UCSD-AML1 (cell line): ENCODE measurements around the gene ARPC4.

ENCODE experiments used
- DNase-seq: peaks from one replicate; lab custom pipeline; 2025; ENCODE audit not compliant: unreplicated experiment; lab: John Stamatoyannopoulos, UW

The ARPC4 gene

DNA sequence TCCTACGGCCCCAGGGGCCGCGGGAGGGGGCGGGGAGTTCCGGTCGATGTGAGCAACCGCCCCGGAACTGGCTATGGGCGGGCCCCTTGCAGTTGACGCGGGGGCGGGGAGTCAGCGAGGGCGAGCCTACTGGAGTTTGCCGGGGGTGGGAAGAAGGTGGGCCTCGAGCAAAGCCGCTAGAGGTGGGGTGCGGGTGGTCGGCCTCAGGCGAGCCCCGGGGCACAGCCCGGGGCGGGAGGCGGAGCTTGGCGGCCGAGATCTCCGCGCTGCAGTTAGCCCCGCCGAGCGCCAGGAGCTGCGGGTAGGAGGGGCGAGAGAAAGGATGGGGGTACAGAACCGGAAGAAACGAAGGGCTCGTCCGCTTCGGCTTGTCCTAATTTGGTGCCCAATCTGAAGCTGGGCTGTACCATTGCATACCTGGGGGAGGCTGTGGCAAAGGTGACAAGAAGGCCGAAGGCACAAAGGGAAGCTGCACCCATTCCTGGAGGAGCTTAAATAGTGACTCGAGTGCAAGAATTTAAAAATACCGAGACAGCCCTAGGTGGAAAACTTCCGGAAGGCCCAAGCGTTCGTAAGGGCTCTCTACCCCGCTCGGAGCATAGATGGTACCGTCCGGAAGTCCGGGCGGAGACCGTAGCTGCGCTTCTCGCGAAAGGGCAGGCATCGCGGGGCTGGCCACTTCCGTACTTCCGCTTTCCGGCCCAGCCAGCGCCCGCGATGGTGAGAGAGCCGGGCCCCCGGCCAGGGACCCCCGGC is at the start of gene ARPC4, which contains the start of gene TADA3:
ARPC4 (plus strand) TSS at position 678 of the 756 bp plus-strand sequence; CDS start at position 718, 40 bp downstream.
TADA3 (minus strand) TSS at position 69 of the 756 bp plus-strand sequence. CDS start 1,007 bp downstream, outside the sequence.
- peak; percentile 96 for DNase-seq

DNA sequence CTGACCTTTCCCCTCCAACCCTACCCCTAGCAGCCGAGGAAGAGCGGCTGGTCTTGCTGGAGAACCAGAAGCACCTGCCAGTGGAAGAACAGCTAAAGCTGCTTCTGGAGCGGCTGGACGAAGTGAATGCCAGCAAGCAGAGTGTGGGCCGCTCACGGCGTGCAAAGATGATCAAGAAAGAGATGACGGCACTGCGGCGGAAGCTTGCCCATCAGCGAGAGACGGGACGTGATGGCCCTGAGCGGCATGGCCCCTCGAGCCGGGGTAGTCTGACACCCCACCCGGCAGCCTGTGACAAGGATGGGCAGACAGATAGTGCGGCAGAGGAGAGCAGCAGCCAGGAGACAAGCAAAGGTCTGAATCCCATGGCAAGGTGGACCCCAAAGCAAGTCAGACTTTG is 49.3 kb upstream of the ARPC4 start:
- DNase-seq, result no peak

DNA sequence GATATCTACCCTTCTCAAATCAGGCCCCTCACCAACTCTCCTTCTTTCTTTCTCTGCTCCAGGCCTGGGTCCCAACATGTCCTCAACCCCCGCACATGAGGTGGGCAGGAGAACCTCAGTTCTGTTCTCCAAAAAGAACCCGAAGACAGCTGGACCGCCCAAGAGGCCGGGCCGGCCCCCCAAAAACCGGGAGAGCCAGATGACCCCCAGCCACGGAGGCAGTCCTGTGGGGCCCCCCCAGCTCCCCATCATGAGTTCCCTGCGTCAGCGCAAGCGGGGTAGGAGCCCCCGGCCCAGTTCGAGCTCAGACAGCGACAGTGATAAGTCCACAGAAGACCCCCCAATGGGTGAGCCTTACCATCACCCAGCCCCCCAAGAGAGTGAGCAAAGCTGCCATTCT is 48.7 kb upstream of the ARPC4 start:
- no peak for DNase-seq

DNA sequence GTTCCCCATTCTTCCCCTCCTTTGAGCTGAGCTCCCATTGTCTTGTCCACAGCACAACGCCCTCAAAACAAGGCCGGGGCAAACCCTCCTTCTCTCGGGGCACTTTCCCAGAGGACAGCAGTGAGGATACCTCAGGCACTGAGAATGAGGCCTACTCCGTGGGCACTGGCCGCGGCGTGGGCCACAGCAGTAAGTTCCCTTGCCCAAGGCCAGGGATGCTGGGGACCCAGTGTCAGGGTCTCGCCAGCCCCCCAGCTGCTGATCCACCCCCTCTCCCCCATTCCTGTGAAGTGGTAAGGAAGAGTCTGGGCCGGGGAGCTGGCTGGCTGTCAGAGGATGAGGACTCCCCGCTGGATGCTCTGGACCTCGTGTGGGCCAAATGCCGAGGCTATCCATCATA is 47.4 kb upstream of the ARPC4 start:
- no peak for DNase-seq

DNA sequence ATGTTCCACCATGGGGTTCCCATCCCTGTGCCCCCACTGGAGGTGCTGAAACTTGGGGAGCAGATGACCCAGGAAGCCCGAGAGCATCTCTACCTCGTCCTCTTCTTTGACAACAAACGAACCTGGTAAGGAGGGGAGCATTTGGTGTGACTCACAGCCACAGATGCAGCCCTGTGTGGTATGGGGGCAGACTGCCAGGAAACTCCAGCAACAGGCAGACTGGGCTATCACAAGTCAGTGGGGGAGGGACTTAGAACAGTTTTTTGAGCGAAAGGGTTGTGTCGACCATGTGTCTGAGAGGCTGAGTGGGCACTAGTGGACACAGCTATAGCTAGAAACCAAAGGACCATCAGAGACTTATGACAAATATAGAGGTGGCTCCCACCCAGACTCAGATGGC is 46.6 kb upstream of the ARPC4 start:
- no peak for DNase-seq

DNA sequence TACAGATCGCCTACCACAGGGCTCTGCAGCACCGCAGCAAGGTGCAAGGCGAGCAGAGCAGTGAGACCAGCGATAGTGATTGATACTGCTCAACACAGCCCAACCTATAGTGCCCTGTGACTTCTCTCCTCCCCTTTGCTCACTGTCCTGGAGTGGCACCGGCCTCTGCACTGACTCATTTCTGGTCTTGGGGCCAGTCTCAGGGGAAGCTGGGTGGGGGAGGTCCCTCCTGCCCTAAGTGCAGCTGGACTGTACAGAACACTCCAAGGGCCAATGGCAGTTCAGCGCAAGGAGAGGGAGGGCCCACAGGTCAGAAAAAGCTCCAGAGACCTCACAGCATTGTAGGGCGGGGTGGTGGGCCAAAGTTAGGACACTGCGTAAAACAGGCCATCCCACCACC is 45.6 kb upstream of the ARPC4 start:
- DNase-seq, result no peak

DNA sequence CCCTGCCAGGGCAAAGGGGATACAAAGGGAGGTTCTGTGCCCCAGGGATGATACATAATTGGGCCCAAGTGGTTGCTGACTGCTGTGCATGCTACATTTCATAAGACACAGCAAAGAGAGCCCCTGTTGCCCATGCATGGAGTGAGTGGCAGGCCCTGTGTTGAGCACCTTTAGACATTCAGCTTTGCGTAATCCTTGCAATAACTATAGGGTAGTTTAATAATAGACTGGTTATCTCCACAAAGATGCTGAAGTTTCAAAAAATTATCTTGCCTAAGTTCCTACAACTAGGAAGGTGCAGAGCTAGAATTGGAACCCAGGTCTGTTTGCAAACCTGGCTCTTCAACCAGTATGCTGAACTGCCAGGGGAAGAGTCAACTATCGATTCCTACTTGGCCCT is 44.9 kb upstream of the ARPC4 start:
- no peak for DNase-seq

DNA sequence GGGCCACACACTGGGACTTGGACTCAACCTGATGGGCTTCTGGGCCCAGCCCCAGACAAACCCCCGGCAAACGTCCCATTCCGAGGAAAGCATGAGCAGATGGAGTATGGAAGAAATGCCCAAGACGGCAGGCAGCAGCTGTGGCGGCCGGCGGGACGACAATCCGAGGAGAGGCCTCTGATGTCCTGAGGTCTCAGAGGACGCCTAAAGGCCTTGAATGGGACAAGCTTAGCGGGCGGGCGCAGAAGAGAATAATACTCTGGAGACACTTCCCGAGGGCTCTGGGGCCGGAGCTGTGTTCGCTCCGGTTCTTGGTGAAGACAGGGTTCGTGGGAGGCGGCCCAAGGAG is 43.6 kb upstream of the ARPC4 start:
- DNase-seq, result no peak

DNA sequence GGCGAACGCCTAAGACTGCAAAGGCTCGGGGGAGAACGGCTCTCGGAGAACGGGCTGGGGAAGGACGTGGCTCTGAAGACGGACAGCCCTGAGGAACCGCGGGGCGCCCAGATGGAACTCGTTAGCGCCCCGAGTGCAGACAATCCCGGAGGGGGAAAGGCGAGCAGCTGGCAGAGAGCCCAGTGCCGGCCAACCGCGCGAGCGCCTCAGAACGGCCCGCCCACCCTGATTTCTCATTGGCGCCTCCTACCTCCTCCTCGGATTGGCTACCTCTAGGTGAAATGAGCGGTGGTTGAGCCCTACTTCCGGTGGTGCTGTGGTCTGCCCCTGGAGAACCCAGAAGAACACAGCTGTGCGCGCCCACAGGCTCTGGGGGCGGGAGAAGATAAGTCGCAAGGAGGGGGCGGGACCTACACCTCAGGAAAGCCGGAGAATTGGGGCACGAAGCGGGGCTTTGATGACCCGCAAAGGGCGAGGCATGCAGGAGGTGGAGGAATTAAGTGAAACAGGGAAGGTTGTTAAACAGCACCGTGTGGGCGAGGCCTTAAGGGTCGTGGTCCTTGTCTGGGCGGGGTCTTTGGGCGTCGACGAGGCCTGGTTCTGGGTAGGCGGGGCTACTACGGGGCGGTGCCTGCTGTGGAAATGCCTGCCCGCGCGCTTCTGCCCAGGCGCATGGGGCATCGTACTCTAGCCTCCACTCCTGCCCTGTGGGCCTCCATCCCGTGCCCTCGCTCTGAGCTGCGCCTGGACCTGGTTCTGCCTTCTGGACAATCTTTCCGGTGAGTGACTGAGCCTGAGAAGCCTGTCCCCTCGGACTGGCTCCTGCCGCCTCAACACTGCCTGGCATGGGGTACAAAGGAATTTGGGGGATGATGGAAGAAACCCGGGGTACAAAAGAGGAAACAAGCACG is 43.0 kb upstream of the ARPC4 start, which contains the start of gene OGG1:
OGG1 (plus strand) TSS at position 308 of the 911 bp plus-strand sequence; CDS start at position 643, 335 bp downstream.
- DNase-seq, result peak; percentile 99

DNA sequence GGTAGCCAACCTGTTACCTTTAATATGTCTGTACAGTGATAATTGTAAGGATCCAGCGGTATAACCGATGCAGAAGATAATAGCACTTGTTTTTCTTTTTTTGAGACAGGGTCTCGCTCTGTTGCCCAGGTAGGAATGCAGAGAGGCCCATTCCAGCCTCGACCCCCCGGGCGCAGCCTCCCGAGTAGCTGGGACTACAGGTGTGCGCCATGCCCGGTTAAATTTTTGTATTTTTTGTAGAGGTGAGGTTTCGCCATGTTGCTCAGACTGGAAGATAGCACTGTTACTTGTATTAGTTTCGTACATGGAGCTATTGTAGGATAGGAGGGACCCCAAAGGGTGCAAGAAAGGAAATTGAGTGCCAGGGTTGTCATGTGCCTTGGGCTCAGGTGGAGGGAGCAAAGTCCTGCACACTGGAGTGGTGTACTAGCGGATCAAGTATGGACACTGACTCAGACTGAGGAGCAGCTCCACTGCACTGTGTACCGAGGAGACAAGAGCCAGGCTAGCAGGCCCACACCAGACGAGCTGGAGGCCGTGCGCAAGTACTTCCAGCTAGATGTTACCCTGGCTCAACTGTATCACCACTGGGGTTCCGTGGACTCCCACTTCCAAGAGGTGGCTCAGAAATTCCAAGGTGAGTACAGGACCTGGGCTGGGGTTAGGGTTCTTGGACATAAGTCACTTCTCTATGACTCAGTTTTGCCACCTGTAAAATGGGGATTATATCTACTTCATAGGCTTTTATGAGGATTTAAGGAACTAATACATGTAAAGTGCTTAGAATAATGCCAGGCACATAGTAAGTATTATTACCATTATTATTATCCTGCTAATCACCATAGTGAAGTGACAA is 42.1 kb upstream of the ARPC4 start:
- DNase-seq, result no peak

DNA sequence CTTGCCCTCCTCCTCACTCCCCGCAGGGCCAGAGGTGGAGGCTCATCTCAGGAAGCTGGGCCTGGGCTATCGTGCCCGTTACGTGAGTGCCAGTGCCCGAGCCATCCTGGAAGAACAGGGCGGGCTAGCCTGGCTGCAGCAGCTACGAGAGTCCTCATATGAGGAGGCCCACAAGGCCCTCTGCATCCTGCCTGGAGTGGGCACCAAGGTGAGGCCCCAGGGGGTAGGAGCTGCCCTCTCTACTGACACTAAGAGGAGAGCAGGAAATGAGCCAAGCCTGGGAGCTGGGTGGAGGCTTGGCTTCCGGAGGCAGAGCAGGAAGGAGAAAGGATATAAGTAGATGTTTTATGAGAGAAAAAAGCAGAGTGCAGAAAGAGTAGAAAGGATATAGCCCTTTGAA is 38.2 kb upstream of the ARPC4 start:
- DNase-seq, result peak; percentile 62

DNA sequence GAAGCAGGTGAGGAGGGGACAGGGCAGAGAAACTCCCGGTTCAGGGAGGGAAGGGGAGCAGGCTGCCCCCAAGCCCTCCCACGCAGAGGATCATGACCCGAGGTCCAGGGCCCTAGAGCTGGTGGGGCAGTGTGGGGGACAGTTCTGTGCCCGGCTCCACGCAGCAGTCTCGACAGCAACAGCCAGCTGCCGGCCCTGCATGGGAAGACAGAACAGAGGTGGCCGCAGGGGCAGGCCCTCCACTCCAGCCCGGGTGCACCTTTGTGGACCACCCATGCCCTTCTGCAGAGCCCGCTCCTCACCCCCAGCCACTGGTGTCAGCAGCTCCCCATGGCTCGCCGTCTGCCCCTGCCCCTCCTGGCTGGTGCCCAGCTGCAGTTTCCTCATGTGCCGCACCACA is 35.5 kb upstream of the ARPC4 start:
- no peak for DNase-seq

DNA sequence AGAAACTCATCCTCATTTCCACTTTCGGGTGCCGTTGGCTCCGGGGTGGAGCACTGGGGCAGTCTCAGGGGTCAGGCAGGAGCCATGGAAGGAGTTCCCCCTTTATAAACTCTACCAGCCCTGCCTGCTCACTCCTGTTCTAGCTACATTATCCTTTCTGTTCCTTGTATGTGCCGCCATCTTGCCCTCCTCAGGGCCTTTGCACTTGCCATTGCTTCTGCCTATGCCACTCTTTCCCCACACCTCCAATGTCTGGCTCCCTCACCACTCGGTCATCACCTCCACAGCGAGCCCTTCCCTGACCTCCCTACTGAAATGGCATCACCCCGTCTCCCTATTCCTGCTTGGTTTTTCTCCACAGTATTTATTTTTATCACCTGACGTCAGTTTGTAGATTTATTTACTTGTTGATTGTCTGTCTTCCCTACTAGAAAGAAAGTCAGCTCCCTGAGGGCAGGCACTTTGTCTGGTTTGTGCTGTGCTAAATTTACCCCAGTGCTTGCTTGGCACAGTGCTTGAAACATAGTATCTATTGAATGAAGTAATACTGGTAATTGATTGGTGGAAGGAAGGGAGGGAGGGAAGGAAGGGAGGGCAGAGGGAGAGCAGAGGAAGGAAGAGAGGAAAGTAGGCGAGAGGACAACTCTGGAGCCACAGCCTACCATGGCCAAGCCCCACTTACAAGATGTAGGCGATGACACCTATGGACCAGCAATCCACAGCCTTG is 31.9 kb upstream of the ARPC4 start:
- no peak for DNase-seq

DNA sequence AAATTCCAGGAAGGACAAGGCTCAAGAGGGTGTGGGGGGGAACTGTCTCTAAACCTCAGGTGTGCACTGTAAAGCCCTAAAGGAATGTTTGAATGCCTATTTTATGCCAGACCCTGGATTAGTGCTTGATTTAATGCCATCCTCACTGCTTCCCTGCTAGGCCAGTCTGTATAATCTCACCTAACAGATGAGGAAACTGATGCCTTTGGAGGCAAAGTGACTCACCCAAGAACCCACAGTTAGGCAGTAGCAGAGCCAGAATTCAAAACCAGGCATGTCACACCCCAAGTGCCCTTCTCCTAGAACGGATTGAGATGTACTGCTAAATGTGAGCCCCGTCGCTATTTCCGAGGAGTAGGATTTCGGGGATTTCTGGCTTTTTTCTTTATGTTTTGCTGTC is 31.0 kb upstream of the ARPC4 start:
- no peak for DNase-seq

DNA sequence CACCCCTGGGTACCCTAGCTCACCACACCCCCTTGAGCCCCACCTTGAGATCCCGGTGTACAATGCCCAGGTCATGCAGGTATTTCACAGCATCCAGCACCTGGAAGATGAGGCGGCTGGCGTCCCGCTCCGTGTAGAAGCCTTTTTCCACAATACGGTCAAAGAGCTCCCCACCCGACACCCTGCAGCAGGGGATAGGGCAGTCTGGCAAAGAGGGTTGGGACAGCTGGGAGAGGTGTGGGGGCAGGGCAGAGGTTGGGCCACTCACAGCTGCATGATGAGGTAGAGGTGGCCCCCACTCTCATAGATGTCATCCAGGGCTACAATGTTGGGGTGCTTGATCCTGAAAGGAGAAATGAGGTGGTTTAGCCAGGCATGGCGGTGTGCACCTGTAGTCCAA is 30.0 kb upstream of the ARPC4 start:
- DNase-seq, result no peak

DNA sequence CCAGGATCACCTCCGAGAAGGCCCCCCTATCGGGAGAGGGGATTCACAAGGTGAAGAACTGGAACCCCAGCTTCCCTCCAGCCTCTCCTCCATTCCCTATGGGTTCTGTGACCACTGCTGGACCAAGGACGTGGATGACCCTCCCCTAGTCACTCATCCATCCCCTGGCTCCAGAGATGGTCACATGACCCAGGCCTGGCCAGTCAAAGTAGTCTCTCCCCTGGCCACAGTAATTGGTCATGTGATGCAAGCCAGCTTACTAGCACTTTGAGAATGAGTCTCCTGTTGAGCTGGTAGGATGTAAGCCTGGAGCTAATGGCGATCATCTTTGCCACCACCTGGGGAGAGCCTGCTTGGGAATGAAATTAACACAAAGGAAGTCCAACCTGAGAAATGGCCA is 27.0 kb upstream of the ARPC4 start:
- DNase-seq, result no peak

DNA sequence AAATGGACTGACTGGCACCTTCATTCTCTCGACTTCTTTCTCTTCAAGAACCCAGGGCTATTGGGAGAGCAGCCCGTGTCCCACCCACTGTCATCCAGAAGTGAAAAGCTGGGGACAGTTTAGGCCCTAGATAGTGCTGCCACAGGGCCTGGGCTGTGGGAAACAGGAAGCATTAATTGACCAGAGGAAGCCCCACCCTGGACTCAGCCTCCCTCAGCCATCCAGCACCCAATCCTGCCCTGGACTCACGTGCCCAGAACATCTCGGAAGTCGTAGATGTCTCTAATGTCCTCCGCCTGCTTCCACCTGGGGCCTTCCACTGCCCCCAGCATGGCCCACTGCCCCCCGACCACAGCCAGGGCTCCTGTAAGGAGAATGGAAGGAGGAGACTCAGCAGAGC is 25.5 kb upstream of the ARPC4 start:
- no peak for DNase-seq

DNA sequence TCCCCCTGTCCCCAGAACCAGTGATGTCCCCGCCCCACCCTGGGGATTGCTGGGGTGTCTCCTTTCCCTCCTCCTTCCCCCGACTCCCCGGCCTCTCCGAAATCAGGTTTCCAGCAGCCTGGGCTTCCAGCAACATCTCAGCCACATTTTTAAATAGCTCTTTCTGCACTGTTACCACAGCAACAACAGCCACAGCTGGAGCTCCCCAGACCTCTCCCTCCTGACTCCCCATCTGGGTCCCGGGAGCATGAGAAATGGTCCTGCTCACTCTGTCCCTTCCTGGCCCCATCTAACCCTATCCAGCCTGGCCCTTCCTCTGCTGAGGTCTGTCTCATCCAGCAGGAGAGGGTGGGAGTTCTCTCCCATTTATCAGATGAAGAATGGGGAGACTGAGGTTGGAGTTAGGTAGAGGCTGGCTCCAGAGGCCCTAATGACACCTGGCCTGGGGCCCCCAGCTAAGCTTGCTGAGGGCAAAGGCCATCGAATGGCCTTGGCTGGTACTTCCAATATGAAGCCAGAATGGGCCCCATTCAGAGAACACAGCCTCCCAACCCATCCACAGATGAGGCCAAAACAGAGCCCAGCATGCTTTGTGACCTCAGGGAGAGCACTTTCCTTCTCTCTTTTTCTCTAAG is 24.6 kb upstream of the ARPC4 start:
- no peak for DNase-seq

DNA sequence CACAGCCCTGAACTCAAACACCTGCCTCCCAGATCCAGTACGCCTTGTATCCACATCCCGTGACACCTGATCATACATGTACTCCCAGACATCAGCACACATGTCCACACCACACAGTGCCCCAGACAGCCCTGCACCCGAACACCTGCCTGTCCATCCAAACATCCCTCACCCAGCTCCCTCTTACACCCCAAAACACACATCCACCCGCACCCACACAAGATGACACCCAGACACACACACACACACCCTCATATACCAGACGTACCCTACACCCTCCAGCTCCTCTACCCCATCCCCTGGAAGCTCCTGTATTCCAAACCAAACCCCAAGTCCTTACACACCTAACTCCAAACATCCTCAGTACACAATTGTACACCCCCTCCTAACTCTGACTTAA is 23.9 kb upstream of the ARPC4 start:
- DNase-seq, result no peak
